GM21529 (cell line): Measurements from ENCODE around the gene FAM193A.

Source experiments
- ATAC-seq: cut with Tn5 transposase; IDR thresholded peaks from one replicate; pipeline ENCODE4 v1.9.1; 2021; ENCODE audit not compliant: unreplicated experiment

The FAM193A gene

DNA sequence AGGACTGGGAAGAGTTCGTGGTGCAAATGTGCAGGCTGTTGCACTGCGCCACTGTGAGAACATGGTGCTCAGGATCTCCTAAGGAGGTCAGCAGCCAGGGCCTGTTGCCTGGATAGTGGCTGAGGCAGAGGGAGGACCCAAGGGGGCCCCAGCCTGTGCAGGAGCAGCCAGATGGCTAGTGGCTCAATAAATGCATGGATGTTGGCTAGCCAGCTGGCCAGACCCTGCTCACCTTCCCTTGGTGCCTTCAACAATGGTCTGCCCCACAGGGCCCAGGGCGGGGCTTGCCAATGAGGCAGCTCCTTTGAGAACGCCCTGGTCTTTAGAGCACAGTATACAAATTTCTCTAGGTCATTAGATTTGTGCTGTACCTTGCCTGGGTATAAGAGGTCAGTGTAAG is 152.2 kb downstream of the FAM193A start:
- no peak for ATAC-seq

DNA sequence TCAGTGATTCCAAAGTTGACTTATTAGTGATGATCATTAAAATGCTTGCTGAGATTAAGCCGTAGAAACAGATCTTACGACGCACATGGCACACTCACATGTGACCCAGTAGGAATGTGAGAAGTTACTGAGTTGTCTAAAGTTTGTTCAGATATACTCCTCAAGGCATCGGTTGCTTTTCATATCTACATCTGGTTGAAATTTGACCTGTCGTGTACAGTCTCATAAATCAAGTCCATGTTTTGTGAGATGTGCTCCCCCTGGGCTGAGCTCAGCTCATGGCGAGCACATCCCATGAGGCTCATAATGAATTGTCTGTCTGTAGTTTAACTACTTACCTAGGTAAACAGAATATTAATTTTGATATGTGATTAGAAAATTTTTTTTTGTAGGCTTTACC is 152.7 kb downstream of the FAM193A start:
- no peak for ATAC-seq

DNA sequence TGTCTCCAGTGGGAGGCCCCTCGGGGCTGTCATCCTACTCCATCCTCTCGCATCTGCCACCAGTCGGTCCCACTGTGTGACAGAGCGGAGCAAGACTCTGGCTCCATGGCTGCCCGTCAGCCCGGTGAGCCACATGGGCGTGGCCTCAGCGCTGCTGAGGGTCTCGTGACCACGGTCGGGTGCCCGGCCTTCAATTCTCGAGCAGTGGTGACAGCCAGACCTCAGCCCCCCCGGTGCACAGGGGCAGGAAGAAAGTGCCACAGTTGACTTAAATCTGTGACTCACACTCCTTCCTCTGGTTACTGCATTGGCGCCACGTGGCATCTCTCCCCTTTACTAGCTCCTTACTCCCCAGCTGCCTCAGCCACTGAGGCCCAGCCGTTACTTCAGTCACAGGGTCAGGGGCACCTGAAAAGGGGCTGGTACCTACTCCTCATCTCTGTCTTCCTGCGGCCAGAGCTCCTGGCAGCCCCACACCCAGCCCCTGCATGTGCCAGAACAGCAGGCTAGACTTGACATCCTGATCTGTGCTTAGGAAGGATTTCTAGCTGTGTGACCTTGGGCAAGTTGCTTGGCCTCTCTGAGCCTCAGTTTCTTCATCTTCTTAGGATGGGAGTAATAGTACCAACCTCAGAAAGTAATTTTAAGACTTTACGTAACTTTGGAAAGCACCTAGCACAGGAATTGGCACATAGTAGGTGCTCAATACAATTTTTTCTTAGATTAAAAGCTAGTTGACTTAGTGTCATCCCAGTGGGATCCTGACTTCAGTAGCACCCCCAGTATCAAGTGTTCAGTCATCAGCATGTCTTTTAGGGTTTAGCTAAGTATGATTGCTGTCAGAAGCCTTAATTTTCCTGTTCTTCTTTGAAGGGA is 153.6 kb downstream of the FAM193A start:
- ATAC-seq: peak; percentile 65

DNA sequence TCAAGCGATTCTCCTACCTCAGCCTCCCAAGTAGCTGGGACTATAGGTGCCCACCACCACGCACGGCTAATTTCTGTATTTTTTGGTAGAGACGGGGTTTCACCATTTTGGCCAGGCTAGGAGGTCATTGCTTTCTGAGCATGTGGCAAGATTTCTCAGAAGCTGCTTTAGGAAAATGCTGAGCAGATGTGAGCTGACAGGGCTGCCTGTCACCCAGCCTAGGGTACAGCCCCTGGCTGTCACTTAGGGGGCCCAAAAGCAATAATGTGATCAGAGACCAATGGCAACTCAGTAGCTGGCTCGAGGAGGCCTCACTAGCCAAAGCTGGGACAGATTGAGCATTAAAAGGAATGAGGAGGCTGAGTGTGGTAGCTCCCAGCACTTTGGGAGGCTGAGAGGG is 154.9 kb downstream of the FAM193A start:
- ATAC-seq: no peak

DNA sequence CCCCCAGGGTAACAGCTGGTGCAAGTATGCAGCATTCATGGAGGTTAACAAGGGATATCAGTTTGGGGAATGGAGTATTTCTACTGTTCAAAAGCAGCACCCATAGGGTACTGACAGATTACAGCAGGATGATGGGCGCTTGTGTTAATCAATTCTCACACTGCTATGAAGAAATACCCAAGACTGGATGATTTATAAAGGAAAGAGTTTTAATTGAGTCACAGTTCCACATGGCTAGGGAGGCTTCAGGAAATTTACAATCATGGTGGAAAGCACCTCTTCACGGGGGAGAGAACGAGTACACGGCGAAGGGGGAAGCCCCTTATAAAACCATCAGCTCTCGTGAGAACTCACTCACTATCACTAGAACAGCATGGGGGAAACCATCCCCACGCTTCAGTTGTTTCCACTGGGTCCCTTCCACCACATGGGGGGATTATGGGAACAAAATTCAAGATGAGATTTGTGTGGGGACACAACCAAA is 155.5 kb downstream of the FAM193A start:
- ATAC-seq: no peak

DNA sequence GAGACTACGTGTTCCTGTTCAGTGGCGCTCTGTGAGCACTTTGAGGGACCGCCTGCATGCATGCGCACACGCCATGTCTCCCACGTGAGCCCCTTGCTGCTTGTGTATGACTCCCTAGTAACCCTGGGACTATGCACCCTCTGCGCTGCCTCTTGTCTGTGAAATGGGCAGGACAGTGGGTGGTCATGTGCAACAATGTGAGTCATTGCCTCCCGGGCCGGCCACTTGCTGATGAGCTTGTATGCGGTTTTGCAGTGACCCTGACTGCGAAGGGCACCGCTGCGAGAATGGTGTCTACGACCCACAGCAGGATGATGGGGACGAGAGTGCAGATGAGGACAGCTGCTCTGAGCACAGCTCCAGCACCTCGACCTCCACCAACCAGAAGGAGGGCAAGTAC is 158.2 kb downstream of the FAM193A start:
- ATAC-seq: no peak

DNA sequence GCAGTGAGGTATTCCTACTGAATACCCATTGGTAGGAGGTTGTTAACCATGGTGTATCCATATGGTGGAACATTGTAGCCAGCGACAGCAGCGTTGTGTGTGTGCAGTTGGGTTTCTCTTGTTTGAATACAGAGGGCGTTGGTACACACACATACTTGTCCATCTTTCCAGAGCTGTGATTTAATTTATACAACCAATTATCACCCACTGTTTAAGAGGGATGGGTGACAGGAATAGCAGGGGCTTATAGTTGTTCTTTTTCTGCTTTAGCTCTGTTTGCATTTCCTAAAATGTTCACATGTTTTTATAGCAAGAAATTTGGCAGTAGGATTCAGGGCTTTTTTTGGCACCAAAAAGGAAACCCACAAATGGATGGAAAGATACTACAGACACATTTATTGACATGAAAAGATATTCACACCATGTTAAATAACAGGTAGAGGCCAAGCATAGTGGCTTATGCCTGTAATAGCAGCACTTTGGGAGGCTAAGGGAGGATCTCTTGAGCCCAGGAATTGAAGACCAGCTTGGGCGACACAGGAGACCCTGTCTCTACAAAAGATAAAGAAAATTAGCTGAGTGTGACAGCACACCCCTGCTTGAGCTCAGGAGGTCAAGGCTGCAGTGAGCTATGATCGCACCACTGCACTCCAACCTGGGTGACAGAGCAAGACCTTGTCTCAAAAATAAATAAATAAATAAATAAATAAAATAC is 159.1 kb downstream of the FAM193A start:
- no peak for ATAC-seq

DNA sequence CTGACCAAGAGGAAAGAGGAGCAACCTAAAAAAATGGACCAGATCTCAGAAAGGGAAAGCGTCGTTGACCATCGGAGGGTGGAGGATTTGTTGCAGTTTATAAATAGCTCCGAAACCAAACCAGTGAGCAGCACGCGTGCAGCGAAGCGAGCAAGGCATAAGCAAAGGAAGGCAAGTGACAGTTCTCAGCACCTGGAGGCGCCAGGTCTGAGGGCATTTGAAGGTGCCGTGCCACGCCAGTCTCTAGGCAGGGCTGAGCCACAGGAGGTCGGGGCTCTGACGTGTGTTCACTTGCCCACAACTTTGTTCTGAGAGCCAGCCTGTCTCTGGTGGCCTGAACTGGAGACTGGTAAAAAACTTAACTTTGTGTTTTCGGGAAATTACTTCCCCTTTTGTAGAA is 160.0 kb downstream of the FAM193A start:
- peak; percentile 91 for ATAC-seq

DNA sequence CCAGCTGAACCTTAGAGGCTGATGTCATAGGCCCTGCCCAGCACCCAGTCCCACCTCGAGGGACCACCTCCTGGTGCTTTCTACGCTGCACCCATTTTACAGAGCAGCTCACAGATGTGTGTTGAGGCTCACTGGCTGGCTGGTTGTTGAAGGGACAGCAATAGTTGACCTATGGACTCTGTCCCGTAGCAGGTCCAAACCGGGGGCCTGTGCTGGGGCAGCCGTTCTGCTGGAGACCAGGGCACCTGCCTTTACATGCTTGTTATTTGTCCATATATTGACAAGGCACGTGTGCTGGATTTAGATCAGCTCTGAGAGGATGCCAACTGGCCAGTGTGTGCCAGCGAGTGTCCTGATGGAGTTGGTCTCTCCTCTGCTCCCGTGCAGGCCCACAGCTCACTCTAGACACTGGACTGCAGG is 161.6 kb downstream of the FAM193A start:
- ATAC-seq: no peak

DNA sequence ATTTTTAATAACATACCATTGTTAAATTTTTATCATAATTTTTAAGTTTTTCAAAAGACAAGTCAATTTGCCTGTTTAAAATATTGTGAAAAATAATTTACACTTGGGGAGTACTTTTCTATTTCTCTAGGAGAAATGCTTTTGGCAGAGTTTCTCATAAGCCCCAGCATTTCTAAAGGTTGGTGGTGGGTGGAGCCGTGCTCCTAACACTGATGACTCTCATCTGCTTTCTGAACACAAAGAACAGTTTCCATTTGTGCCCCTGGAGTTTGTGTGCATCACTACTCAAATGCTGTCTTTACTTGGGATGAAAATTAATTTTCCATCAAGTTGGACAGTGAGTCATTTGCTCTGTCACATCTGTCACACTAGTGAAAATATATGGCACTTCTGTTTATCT is 162.1 kb downstream of the FAM193A start:
- ATAC-seq: no peak

DNA sequence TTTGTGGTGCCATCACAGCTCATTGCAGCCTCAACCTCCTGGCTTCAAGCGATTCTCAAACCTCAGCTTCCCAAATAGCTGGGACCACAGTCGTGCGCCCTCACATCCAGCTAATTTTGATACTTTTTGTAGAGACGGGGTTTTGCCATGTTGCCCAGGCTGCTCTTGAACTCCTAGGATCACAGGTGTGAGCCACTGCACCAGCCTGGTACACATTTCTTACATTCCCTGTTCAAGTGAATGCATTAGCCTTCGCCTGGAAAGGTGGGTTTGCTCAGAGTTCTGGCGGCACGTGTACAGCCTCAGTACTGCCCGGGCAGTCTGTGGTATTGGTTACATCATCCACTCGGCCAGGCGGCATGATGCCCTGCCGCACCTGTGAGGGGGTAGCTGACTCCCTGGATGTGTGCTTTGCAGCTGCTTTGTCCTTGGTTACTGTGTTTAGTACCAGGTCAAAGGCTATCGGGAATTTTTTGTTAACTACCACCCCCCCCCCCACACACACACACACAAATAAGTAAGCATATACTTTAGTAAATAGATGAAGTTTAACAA is 162.6 kb downstream of the FAM193A start:
- ATAC-seq: no peak

DNA sequence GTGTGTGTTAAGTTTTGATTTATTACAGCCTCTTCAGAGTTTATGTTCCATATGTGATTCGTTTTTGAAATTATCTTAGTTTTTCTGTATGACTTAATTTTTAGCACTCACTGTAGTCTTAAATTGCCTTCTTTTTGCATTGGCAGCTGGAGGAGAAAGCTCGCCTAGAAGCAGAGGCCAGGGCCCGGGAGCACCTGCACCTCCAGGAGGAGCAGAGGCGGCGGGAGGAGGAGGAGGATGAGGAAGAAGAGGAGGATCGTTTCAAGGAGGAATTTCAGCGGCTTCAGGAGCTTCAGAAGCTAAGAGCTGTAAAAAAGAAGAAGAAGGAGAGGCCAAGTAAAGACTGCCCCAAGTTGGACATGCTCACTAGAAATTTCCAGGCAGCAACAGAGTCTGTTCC is 163.1 kb downstream of the FAM193A start:
- no peak for ATAC-seq

DNA sequence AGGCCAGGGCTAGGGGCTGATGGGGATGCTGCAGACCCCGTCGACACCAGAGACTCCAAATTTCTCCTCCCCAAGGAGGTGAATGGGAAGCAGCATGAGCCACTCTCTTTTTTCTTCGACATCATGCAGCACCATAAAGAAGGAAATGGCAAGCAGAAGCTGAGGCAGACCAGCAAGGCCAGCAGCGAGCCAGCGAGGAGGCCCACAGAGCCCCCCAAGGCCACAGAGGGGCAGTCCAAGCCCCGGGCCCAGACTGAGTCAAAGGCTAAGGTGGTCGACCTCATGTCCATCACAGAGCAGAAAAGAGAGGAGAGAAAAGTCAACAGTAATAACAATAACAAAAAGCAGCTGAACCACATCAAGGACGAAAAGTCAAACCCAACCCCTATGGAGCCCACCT is 163.6 kb downstream of the FAM193A start:
- no peak for ATAC-seq

DNA sequence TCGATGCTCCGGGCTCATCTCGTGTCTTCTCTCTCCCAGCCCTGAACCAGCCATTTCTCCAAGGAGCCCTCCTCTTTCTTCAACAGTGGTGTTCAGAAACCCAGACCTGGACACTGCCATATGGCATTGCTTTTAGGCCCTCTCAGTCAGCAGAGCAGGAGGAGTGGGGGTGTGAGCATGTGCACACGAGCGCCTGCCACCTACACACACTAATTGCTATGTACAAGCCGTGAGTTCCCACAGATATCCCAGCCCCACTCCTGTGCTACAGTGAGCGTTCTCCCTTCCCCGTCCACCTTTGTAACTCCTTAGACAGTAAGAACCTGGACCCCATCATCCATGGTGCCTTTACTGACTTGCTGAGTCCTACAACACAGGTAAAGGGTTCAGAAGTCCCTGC is 165.9 kb downstream of the FAM193A start:
- ATAC-seq: no peak

DNA sequence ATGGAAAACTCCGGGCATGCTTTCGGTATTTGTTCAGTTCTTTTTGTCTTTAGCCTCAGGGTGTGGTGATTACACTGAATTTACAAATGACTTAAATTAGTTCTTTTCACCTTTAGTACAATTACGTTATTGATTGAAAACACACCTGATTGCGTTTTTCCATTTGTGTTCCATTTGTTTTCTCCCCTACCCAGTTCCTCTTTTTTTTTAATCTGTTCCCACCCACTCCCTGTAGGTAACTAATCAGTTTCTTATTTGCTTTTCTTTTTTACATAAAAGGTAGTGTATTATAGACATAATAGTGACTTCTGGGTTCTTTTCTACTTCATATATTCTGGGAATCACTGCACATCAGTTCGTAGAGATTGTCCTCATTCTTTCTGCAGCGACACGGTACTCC is 166.3 kb downstream of the FAM193A start:
- no peak for ATAC-seq

DNA sequence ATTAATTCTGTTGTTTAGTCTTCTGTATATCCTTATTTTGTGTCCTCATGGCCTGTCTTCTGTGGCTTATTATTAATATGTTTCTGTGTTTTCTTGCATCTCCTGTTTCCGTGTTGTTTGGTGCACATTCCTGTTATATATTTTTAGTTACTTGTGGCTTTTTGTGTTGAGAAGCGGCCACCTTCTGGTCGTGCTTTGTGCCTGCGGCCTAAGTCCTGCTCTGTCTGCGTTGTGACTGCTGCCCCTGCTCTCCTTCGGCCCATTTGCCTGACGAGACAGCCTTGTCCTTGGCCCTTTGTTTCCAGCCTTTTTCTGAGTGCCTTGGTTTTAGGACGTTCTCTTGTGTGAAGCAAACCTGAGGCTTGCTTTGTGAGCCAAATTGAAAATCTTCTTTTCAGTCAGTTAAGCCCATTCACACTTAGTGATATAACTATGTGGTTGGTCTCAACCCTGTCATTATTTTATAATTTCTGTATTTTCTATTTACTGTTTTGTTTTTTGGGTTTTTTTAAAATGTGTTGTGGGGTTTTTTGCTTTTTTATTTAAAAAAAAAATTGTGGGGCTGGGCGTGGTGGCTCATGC is 175.9 kb downstream of the FAM193A start:
- no peak for ATAC-seq

DNA sequence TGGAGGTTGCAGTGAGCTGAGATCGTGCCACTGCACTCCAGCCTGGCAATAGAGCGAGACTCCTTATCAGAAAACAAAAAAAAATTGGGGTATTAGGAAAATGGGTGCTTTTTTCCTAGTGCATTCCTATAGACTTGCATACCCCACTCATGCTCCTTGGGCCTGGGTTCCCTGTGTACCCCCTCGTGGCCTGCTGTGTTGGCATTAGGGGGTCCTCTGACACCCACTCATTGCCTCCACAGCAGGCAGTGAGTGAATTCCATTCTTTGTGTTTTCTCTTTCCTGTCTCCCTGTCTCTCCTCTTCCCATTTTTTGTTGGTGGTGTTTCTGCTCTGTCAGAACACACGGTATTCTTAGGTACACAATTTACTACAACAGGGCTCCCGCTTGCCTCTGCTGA is 176.9 kb downstream of the FAM193A start:
- ATAC-seq: no peak

DNA sequence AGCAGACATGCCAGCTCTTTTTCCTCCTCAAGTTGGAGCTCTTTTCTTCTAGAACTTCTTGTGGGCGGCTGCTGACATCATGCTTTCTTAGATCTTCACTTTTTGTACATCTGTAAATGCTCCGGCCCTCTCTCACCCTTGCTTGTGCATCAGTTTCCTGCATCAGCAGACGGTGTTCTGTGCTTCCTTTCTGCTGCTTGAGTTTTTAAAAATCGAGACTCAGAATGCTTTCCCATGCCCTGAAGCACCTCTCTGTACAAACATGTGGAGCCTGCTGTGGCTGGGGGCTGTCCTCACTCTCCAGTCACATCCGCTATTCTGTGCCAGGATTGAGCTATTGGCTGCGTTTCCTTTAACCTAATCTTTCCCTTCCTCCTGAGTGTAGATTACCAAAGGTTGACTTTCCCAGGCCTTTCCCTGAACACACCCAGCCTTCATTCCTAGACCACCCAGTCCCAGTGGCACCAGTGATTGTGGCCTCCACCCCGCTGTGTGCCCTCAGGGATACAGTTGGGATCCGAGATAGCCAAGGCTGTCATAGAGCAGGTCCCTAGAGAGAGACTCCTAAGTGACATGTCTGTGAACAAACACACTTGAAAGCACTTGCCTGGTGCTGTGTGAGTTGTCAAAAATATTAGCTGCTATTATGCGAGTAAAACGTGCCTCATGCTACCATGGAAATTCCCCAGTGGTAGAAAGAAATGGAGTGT is 177.8 kb downstream of the FAM193A start:
- no peak for ATAC-seq

DNA sequence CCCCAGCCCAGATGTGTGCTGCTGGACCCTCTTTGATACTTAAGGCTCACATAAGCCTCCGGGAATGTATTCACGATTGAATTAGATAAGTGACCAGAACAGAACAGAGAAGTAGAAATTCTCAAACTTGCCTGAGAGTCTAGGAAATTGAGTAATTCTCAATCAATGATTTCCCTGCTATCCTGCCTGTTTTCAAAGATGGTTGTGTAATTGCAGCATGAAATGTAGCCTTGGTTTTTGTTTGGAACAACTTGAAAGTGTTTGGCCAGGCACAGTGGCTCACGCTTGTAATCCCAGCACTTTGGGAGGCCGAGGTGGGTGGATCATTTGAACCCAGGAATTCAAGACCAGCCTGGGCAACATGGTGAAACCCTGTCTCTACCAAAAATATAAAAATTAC is 178.5 kb downstream of the FAM193A start:
- no peak for ATAC-seq

DNA sequence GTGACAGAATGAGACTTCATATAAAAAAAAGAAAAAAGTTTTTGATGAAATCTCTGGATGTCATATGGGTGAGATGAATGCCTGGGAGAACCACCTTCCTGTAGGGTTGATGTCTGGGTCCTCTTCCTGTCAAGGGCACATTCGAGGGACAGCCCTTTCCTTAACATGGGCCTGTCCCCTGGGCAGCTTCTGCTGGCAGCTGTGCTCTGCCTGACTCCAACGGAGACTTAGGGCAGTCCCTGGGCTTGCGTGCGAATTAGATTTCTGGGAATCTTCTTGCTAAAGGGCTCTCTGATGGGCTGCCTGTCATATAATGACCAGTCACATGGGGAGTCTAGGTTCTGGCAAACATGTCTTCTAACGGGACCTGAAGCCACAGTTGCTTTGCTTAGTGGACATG is 179.0 kb downstream of the FAM193A start:
- ATAC-seq: no peak

DNA sequence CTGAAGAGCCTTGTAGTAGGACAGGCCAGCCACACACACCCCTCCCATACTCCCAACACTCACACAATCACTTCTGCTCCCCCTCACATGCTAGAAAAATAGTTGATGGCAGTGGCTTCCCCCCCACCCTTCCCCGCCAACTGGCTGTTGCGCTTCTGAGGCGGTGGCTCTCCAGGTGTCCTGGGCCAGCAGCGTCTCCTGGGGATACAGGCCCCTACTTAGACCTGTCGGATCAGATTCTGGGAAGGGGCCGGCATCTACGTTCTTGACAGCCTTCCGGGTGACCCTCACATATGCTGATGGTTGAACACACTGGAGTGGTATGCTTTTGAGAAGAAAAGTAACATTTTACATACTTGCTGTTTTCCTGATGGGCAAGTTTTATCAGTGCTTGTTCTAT is 179.8 kb downstream of the FAM193A start:
- no peak for ATAC-seq
